Fibroblast of gingiva (primary cell): ENCODE data around the gene SLC25A48.

Source experiments
- DNase-seq: peaks from one replicate; pipeline ENCODE4 v3.0.0-alpha.2; 2011; ENCODE audit warnings: low read depth

SLC25A48 gene

GRCh38 chr5:135834639-135835529, at the start of gene SLC25A48:
TSS of gene SLC25A48 (plus strand) at chr5:135834663. CDS start at chr5:135834848, 185 bp downstream.
- peak; percentile 15 for DNase-seq

- no peak for DNase-seq
Measured at GRCh38 chr5:135800656-135801055, 33.8 kb upstream of the SLC25A48 start.

GRCh38 chr5:135810188-135810943, 24.1 kb upstream of the SLC25A48 start:
- DNase-seq: no peak

- no peak for DNase-seq
Measured at GRCh38 chr5:135811007-135811406, 23.5 kb upstream of the SLC25A48 start.

- no peak for DNase-seq
Measured at GRCh38 chr5:135813758-135814157, 20.7 kb upstream of the SLC25A48 start.

- DNase-seq: no peak
Measured at GRCh38 chr5:135814316-135814715, 20.1 kb upstream of the SLC25A48 start.

GRCh38 chr5:135814812-135815211, 19.7 kb upstream of the SLC25A48 start:
- DNase-seq: no peak

GRCh38 chr5:135821061-135821801, 13.2 kb upstream of the SLC25A48 start:
- DNase-seq: no peak

- no peak for DNase-seq
Measured at GRCh38 chr5:135821802-135822201, 12.7 kb upstream of the SLC25A48 start.

- DNase-seq: no peak
Measured at GRCh38 chr5:135822286-135822685, 12.2 kb upstream of the SLC25A48 start.

GRCh38 chr5:135822959-135823358, 11.5 kb upstream of the SLC25A48 start:
- DNase-seq: no peak

- DNase-seq: no peak
Measured at GRCh38 chr5:135823881-135824280, 10.6 kb upstream of the SLC25A48 start.

- no peak for DNase-seq
Measured at GRCh38 chr5:135824541-135825041, 9.9 kb upstream of the SLC25A48 start.

GRCh38 chr5:135825373-135826220, 8.9 kb upstream of the SLC25A48 start:
- DNase-seq: no peak

GRCh38 chr5:135826221-135826525, 8.3 kb upstream of the SLC25A48 start:
- no peak for DNase-seq

- no peak for DNase-seq
Measured at GRCh38 chr5:135826994-135827671, 7.3 kb upstream of the SLC25A48 start.

- DNase-seq: no peak
Measured at GRCh38 chr5:135827965-135828781, 6.3 kb upstream of the SLC25A48 start.

- no peak for DNase-seq
Measured at GRCh38 chr5:135828782-135829127, 5.7 kb upstream of the SLC25A48 start.

GRCh38 chr5:135829179-135829578, 5.3 kb upstream of the SLC25A48 start:
- DNase-seq: no peak
